Keratinocyte (primary cell): Measurements from ENCODE around the gene CSMD2. TPM values are rescaled to one million over a fixed set of nuclear protein-coding genes. Genes with fewer than 3 reads are reported as not detected.

ENCODE experiments used
- DNase-seq: peaks from one replicate; pipeline ENCODE4 v3.0.0-alpha.2; 2011; ENCODE audit warnings: low read depth, missing footprints, low spot score
- FAIRE-seq: peaks from 2 replicates; lab custom pipeline; 2011; peaks lifted over from hg19 to GRCh38; lab: Jason Lieb, UNC
- H2AFZ ChIP-seq: 2 replicates; pipeline ENCODE4 v1.6.0; 2012; ENCODE audit warnings: low read length, control low read depth, inconsistent platforms; ENCODE audit not compliant: control insufficient read depth
- H3K27ac ChIP-seq: 2 replicates; pipeline ENCODE4 v1.5.1; 2011; ENCODE audit warnings: low read length; ENCODE audit not compliant: control insufficient read depth, insufficient read depth
- H3K27me3 ChIP-seq: 3 replicates; pipeline ENCODE4 v1.6.0; 2011; ENCODE audit warnings: low read length; ENCODE audit not compliant: control insufficient read depth, insufficient read depth; ENCODE audit errors: extremely low read depth
- H3K36me3 ChIP-seq, 2 experiments: 2 replicates in 1 of 2; 3 replicates in 1 of 2; pipeline ENCODE4 v1.5.1; 2011; ENCODE audit warnings: low read length in 2 of 2, mild to moderate bottlenecking in 1 of 2; ENCODE audit not compliant: control insufficient read depth in 2 of 2, insufficient read depth in 2 of 2; ENCODE audit errors: extremely low read depth in 1 of 2
- H3K4me1 ChIP-seq: 3 replicates; pipeline ENCODE4 v1.5.1; 2011; ENCODE audit warnings: low read length; ENCODE audit not compliant: control insufficient read depth, insufficient read depth; ENCODE audit errors: extremely low read depth
- H3K4me2 ChIP-seq: 3 replicates; pipeline ENCODE4 v1.6.0; 2011; ENCODE audit warnings: low read depth, low read length; ENCODE audit not compliant: control insufficient read depth, insufficient read depth; ENCODE audit errors: extremely low read depth
- H3K4me3 ChIP-seq, 3 experiments: fragments of 200-600 bp in 1 of 3; sonication (generic) in 1 of 3; 2 replicates in 2 of 3; 3 replicates in 1 of 3; pipeline ENCODE4 v1.5.1; 2011 to 2016; ENCODE audit warnings: low read length in 3 of 3, mild to moderate bottlenecking in 3 of 3, control low read depth in 2 of 3, inconsistent platforms in 1 of 3, low read depth in 1 of 3, mixed read lengths in 1 of 3, mixed run types in 1 of 3, moderate library complexity in 1 of 3; ENCODE audit not compliant: control insufficient read depth in 2 of 3, insufficient read depth in 2 of 3; ENCODE audit errors: extremely low read depth in 1 of 3
- H3K79me2 ChIP-seq: 2 replicates; pipeline ENCODE4 v1.6.0; 2012; ENCODE audit warnings: low read length; ENCODE audit not compliant: control insufficient read depth, insufficient read depth
- H3K9ac ChIP-seq: 3 replicates; pipeline ENCODE4 v1.6.0; 2011; ENCODE audit warnings: low read length; ENCODE audit not compliant: control insufficient read depth, insufficient read depth; ENCODE audit errors: extremely low read depth
- H3K9me1 ChIP-seq: 3 replicates; pipeline ENCODE4 v1.6.0; 2011; ENCODE audit warnings: low read length; ENCODE audit not compliant: control insufficient read depth, insufficient read depth; ENCODE audit errors: extremely low read depth
- H3K9me3 ChIP-seq: 2 replicates; pipeline ENCODE4 v1.5.1; 2012; ENCODE audit warnings: low read depth, low read length; ENCODE audit not compliant: control insufficient read depth
- H4K20me1 ChIP-seq: 3 replicates; pipeline ENCODE4 v1.6.0; 2011; ENCODE audit warnings: low read length; ENCODE audit not compliant: control insufficient read depth, insufficient read depth; ENCODE audit errors: extremely low read depth
- EZH2 ChIP-seq: IDR thresholded peaks from one replicate; pipeline ENCODE4 v1.6.1; 2012; ENCODE audit warnings: inconsistent platforms, mild to moderate bottlenecking, low read length, moderate library complexity
- dilution Hi-C: fragments of 300-500 bp; cut with MboI; formaldehyde crosslinking; loops from one replicate; pipeline ENCODE4 v1.7.0; 2020; ENCODE audit warnings: low sequenced_read_pairs; ENCODE audit not compliant: extremely low pct_ligation_motif_present
- polyA plus RNA-seq, 5 experiments: library from polyadenylated mRNA; depleted of rRNA in 3 of 5; stranded (reverse) in 3 of 5; stranded (forward) in 1 of 5; unstranded in 1 of 5; fragments of >200 nt; gene quantifications; 1 replicate in 1 of 5; 2 replicates in 3 of 5; 3 replicates in 1 of 5; pipeline versions ENCODE4 v1.2.1 to v1.2.3, GENCODE V29; 2011 to 2012; ENCODE audit warnings: missing spikeins in 2 of 5, low read depth in 1 of 5, low replicate concordance in 1 of 5
- TF ChIP-seq, protein P1 (sequence below), 3 experiments: IDR thresholded peaks in 1 of 3; conservative IDR thresholded peaks in 1 of 3; optimal IDR thresholded peaks in 1 of 3; 2 replicates in 2 of 3; 3 replicates in 1 of 3; pipeline versions ENCODE3 to v1.5.1; 2011; ENCODE audit warnings: low read length in 3 of 3, mild to moderate bottlenecking in 3 of 3, moderate library complexity in 2 of 3, control low read depth in 1 of 3, inconsistent platforms in 1 of 3; ENCODE audit not compliant: insufficient read depth in 2 of 3; ENCODE audit errors: extremely low read depth in 1 of 3

CSMD2 gene
- polyA plus RNA-seq, 1 donor (not counting 4 experiments of a cell fraction or from before 2014, with no cell fraction given): 2.0 TPM

DNA sequence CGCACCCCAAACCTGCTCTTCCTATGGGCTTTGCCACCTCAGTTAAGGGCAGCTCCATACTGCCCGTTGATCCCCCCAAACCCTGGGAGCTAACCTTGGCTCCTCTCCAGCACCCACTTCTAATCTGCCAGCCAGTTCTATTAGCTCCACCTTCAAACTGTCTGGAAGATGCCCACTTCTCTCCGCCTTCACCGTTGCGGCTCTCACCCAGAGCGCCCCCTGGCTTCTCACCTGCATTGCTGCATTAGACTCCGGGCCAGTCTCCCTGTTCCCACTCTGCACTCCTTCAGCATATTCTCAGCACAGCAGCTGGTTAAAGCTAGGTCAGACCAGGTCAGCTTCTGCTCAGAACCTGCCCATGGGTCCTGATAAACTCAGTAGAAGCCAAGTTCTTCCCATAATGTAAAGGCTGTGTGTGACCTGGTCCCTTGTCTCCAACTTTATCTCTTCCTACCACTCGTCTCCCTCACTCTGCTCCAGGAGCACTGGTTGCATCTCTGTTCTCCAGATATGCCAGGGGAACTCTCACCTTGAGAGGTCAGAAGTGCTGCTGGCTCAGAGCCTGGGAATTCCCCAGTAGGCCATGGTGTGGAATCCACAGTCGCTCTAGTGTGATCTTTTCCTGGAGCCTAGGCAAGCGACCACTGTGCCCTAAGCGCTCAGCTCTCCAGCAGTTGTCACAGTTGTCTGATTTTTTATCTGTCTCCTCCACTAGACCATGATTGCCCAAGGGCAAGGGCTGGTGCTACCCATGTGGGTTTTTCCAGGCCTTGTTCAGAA, 150.9 kb downstream of the CSMD2 start:
- H3K27ac ChIP-seq: no peak overlapping the region
- no peak overlapping the region for H3K4me2 ChIP-seq
- H3K9me1 ChIP-seq: no peaks in the 10 kb centered on the region
- TF ChIP-seq, protein P1, sequence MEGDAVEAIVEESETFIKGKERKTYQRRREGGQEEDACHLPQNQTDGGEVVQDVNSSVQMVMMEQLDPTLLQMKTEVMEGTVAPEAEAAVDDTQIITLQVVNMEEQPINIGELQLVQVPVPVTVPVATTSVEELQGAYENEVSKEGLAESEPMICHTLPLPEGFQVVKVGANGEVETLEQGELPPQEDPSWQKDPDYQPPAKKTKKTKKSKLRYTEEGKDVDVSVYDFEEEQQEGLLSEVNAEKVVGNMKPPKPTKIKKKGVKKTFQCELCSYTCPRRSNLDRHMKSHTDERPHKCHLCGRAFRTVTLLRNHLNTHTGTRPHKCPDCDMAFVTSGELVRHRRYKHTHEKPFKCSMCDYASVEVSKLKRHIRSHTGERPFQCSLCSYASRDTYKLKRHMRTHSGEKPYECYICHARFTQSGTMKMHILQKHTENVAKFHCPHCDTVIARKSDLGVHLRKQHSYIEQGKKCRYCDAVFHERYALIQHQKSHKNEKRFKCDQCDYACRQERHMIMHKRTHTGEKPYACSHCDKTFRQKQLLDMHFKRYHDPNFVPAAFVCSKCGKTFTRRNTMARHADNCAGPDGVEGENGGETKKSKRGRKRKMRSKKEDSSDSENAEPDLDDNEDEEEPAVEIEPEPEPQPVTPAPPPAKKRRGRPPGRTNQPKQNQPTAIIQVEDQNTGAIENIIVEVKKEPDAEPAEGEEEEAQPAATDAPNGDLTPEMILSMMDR (optimal IDR thresholded peaks at IDR 0.05 in 1 of 3, IDR thresholded peaks at IDR 0.05 in 1 of 3, conservative IDR thresholded peaks at IDR 0.05 in 1 of 3; ENCODE audit: extremely low read depth in 1 of 3, insufficient read depth in 2 of 3, low read length in 3 of 3): peak; percentile 49 to 73 (median 70)
- no peak for TF ChIP-seq EZH2
- FAIRE-seq (peak; percentile 49), DNase-seq (no peak)
- dilution Hi-C loops: no loop called here
- H3K9me3 ChIP-seq: no peaks in the 10 kb centered on the region
- H2AFZ ChIP-seq: no peak overlapping the region
- no peaks in the 10 kb centered on the region for H3K36me3 ChIP-seq
- no peaks in the 10 kb centered on the region for H3K79me2 ChIP-seq
- H3K27me3 ChIP-seq: no peaks in the 10 kb centered on the region
- no peak overlapping the region for H3K9ac ChIP-seq
- no peak overlapping the region for H3K4me3 ChIP-seq
- no peaks in the 10 kb centered on the region for H4K20me1 ChIP-seq
- no peaks in the 10 kb centered on the region for H3K4me1 ChIP-seq

DNA sequence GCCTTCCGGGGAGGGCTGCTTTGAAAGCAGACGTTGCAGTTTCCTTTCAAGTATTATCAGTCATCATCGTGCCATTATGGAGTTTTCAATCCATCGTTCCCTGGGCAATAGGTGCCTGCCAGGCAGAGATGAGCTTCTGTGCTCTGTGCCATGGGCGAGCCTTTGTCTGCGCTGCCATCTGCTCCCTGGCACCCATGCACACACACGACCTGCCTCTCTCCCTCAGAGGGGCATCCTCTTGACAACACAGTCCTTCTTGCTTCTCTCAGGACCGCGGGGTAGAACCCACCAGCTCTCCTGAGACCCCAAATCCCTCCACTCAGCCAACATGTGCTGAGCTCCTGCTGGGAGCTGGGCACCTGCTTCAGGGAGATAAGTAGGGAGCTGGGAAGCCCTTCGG, 151.9 kb downstream of the CSMD2 start:
- Histone ChIP-seq H3K27me3 (no peaks in the 10 kb centered on the region), H3K9ac (no peak overlapping the region), H4K20me1 (no peaks in the 10 kb centered on the region), H3K4me3 (no peak overlapping the region), H3K4me1 (no peaks in the 10 kb centered on the region), H3K9me3 (no peaks in the 10 kb centered on the region), H3K4me2 (no peak overlapping the region), H2AFZ (no peak overlapping the region), H3K9me1 (no peaks in the 10 kb centered on the region), H3K79me2 (no peaks in the 10 kb centered on the region), H3K27ac (no peak overlapping the region), H3K36me3 (no peaks in the 10 kb centered on the region)
- TF ChIP-seq, protein P1 (optimal IDR thresholded peaks at IDR 0.05 in 1 of 3, IDR thresholded peaks at IDR 0.05 in 1 of 3, conservative IDR thresholded peaks at IDR 0.05 in 1 of 3; ENCODE audit: extremely low read depth in 1 of 3, insufficient read depth in 2 of 3, low read length in 3 of 3): no peak
- TF ChIP-seq EZH2: no peak
- DNase-seq (no peak), FAIRE-seq (no peak)
- dilution Hi-C loops: no loop called here
